Suprapubic skin (tissue), 4 donors: ENCODE data around the gene SCN5A.

Experiments used
- CTCF ChIP-seq, 2 donors: fragments of 200-600 bp in 1 of 2; fragments of 450-650 bp in 1 of 2; sonication (generic) in 1 of 2; IDR thresholded peaks; one replicate each; pipeline ENCODE4 v1.5.1; 2016 to 2019; ENCODE audit warnings: antibody characterized with exemption in 2 of 2, mild to moderate bottlenecking in 1 of 2, moderate library complexity in 1 of 2
- EP300 ChIP-seq: sonication (generic); formaldehyde crosslinking; IDR thresholded peaks from one replicate; pipeline ENCODE4 v1.6.1; 2017; ENCODE audit warnings: antibody characterized with exemption
- POLR2A ChIP-seq, 2 donors: fragments of 450-650 bp; IDR thresholded peaks; one replicate each; pipeline ENCODE4 v1.6.1; 2017; ENCODE audit warnings: antibody characterized with exemption in 2 of 2, mild to moderate bottlenecking in 2 of 2, moderate library complexity in 2 of 2
- POLR2AphosphoS5 ChIP-seq, 3 donors: sonication (generic); formaldehyde crosslinking; IDR thresholded peaks; one replicate each; pipeline ENCODE4 v1.6.1; 2017; ENCODE audit warnings: antibody characterized with exemption in 3 of 3

DNA sequence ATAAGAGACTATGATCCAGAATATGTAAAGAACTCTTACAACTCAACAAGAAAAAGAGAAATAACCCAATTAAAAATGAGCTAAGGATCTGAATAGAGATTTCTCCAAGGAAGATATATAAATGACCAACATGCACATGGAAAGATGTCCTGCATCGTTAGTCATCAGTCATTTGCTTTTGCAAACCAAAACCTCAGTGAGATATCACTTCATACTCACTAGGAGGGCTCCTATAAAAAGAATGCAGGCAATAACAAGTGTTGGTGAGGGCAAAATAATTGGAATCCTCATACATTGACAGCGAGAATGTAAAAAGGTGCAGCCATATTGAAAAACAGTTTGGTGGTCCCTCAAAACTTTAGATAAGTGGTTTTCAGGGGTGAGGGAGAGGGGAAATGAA lies 96.4 kb downstream of the SCN5A start:
- no peak for TF ChIP-seq CTCF (IDR thresholded peaks at IDR 0.05)
- no peak for TF ChIP-seq POLR2A (IDR thresholded peaks at IDR 0.05)
- no peak for TF ChIP-seq EP300
- no peak for TF ChIP-seq POLR2AphosphoS5 (IDR thresholded peaks at IDR 0.05)
